Liver (tissue), 9 donors: ENCODE results near the gene MCM6. TPM values are rescaled to one million over a fixed set of nuclear protein-coding genes. Genes with fewer than 3 reads are reported as not detected.

Experiments used
- DNase-seq: peaks from one replicate; pipeline ENCODE4 v3.0.0-alpha.2; 2017; ENCODE audit warnings: low spot score
- H3K27ac ChIP-seq, 2 donors: one replicate each; pipeline ENCODE4 v1.7.0; 2013; ENCODE audit warnings: inconsistent platforms in 2 of 2, low read length in 2 of 2, control low read depth in 1 of 2, low read depth in 1 of 2, mild to moderate bottlenecking in 1 of 2
- H3K27me3 ChIP-seq, 4 donors: one replicate each; pipeline versions ENCODE4 v1.6.1 to v1.7.0; 2013; ENCODE audit warnings: low read length in 3 of 4, inconsistent platforms in 1 of 4, mild to moderate bottlenecking in 1 of 4, moderate library complexity in 1 of 4; ENCODE audit not compliant: control insufficient read depth in 4 of 4, insufficient read depth in 4 of 4
- H3K36me3 ChIP-seq, 4 donors: one replicate each; pipeline versions ENCODE4 v1.6.1 to v1.7.0; 2013; ENCODE audit warnings: low read length in 3 of 4, mild to moderate bottlenecking in 3 of 4, low read depth in 1 of 4, moderate library complexity in 1 of 4; ENCODE audit not compliant: control insufficient read depth in 4 of 4, insufficient read depth in 3 of 4
- H3K4me1 ChIP-seq, 4 donors: one replicate each; pipeline versions ENCODE4 v1.6.1 to v1.7.0; 2013; ENCODE audit warnings: low read length in 3 of 4, mild to moderate bottlenecking in 3 of 4, moderate library complexity in 1 of 4; ENCODE audit not compliant: control insufficient read depth in 4 of 4, insufficient read depth in 4 of 4
- H3K4me3 ChIP-seq, 3 donors: one replicate each; pipeline versions ENCODE4 v1.6.1 to v1.7.0; 2013; ENCODE audit warnings: low read length in 3 of 3, control low read depth in 1 of 3, low read depth in 1 of 3, mild to moderate bottlenecking in 1 of 3
- H3K9ac ChIP-seq, 2 donors: one replicate each; pipeline ENCODE4 v1.7.0; 2013; ENCODE audit warnings: low read length in 2 of 2, mild to moderate bottlenecking in 2 of 2, moderate library complexity in 2 of 2, control low read depth in 1 of 2, low read depth in 1 of 2
- H3K9me3 ChIP-seq, 4 donors: one replicate each; pipeline versions ENCODE4 v1.6.1 to v1.7.0; 2013; ENCODE audit warnings: low read length in 3 of 4; ENCODE audit not compliant: control insufficient read depth in 4 of 4
- EGR1 ChIP-seq, 2 donors: IDR thresholded peaks; 2 replicates each; pipeline ENCODE4 v1.6.1; 2016 to 2018; ENCODE audit warnings: antibody characterized with exemption in 2 of 2, low read depth in 2 of 2
- FOXA1 ChIP-seq: IDR thresholded peaks from 2 replicates; pipeline ENCODE4 v1.6.1; 2016; ENCODE audit warnings: antibody characterized with exemption
- FOXA2 ChIP-seq: IDR thresholded peaks from 2 replicates; pipeline ENCODE4 v1.6.1; 2016; ENCODE audit warnings: antibody characterized with exemption
- GABPA ChIP-seq, 2 donors: IDR thresholded peaks in 1 of 2; conservative IDR thresholded peaks in 1 of 2; 2 replicates each; pipeline ENCODE4 v1.6.1; 2016; ENCODE audit warnings: antibody characterized with exemption in 2 of 2, mild to moderate bottlenecking in 1 of 2, moderate library complexity in 1 of 2
- HNF4A ChIP-seq, 2 donors: conservative IDR thresholded peaks; 2 replicates each; pipeline ENCODE4 v1.6.1; 2016; ENCODE audit warnings: antibody characterized with exemption in 2 of 2, mild to moderate bottlenecking in 2 of 2
- HNF4G ChIP-seq: IDR thresholded peaks from 2 replicates; pipeline ENCODE4 v1.6.1; 2016; ENCODE audit warnings: antibody characterized with exemption
- JUND ChIP-seq, 2 donors: IDR thresholded peaks; 2 replicates each; pipeline ENCODE4 v1.6.1; 2016; ENCODE audit warnings: antibody characterized with exemption in 2 of 2
- NR2F2 ChIP-seq: IDR thresholded peaks from 2 replicates; pipeline ENCODE4 v1.6.1; 2016; ENCODE audit warnings: antibody characterized with exemption
- RAD21 ChIP-seq, 2 donors: IDR thresholded peaks; 2 replicates each; pipeline ENCODE4 v1.6.1; 2016; ENCODE audit warnings: antibody characterized with exemption in 2 of 2, mild to moderate bottlenecking in 2 of 2
- REST ChIP-seq: IDR thresholded peaks from 2 replicates; pipeline ENCODE4 v1.6.1; 2016; ENCODE audit warnings: antibody characterized with exemption, mild to moderate bottlenecking
- RXRA ChIP-seq, 2 donors: IDR thresholded peaks; 2 replicates each; pipeline ENCODE4 v1.6.1; 2017 to 2018; ENCODE audit warnings: antibody characterized with exemption in 2 of 2, mild to moderate bottlenecking in 1 of 2
- SP1 ChIP-seq: IDR thresholded peaks from 2 replicates; pipeline ENCODE4 v1.6.1; 2018; ENCODE audit warnings: antibody characterized with exemption, mild to moderate bottlenecking
- TAF1 ChIP-seq: conservative IDR thresholded peaks from 2 replicates; pipeline ENCODE4 v1.6.1; 2016; ENCODE audit warnings: antibody characterized with exemption, mild to moderate bottlenecking
- YY1 ChIP-seq: IDR thresholded peaks from 2 replicates; pipeline ENCODE4 v1.6.1; 2016; ENCODE audit warnings: antibody characterized with exemption, mild to moderate bottlenecking
- ZBTB33 ChIP-seq: IDR thresholded peaks from 2 replicates; pipeline ENCODE4 v1.6.1; 2016; ENCODE audit warnings: antibody characterized with exemption
- WGBS: extraction: QIAGEN DNeasy Blood & Tissue Kit; methylation state at CpG from one replicate; pipeline ENCODE4 v1.1.7; 2013; 5-methylcytosine and 5-hydroxymethylcytosine counted together
- polyA plus RNA-seq, 2 donors: library from polyadenylated mRNA; stranded (reverse) in 1 of 2; unstranded in 1 of 2; fragments of 200-250 nt in 1 of 2; fragments of >200 nt in 1 of 2; fragmentation: Nextera tagmentation in 1 of 2; extraction: Ambion mirVana in 1 of 2; gene quantifications; one replicate each; pipeline versions ENCODE4 v1.2.1 to v1.2.3, GENCODE V29; 2013 to 2015
- total RNA-seq, 2 donors: library from RNA; depleted of rRNA; stranded (reverse); fragments of >200 nt; gene quantifications; one replicate each; pipeline ENCODE4 v1.2.3, GENCODE V29; 2014
- TF ChIP-seq, protein P1 (sequence below): fragments of 150-350 bp; IDR thresholded peaks from 2 replicates; pipeline ENCODE4 v1.5.1; 2017; ENCODE audit warnings: improper control_type of control experiment, low read depth, low read length; ENCODE audit not compliant: missing input control
- TF ChIP-seq, protein P2 (sequence below): IDR thresholded peaks from 2 replicates; pipeline ENCODE4 v1.6.1; 2016; ENCODE audit warnings: antibody characterized with exemption
- TF ChIP-seq, protein P3 (sequence below): IDR thresholded peaks from 2 replicates; pipeline ENCODE4 v1.6.1; 2016; ENCODE audit warnings: antibody characterized with exemption
- donor health status: healthy.
- donor health status: healthy.
- donor health status: healthy.
- donor health status: healthy.
- donor health status: healthy.

The MCM6 gene
- total and polyA plus RNA-seq, 4 donors, result 1.8 to 35.7 (median 2.8) TPM

DNA sequence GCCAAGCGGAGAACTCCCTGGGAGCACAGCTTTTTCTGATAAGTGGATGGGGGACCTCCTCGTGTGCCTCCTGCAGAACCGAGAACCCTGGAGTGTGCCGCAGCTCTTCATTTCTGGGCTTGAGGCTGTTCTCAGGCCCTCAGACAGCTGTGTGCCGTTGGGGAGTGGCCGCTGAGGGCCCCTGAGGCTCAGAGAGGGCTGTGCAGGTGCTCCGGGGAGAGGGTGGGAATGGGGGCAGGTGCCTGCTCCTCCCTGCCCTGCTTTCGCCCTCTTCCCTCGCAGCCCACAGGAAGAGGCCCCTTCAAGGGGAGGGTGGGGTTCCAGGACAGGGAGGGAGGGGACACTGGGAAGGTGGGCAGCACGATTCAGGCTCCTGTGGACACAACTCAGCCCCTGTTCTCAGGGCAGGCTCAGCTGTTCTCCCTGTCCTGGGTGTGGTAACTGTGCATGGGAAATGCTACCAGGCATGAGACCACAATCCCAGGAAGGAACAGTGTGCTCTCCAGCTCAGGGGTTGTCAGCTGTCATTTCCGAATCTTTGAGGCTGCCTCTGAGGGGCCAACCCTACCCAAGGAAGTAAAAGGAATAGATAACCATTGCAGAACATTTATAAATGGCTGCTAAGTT lies 50.6 kb downstream of the MCM6 start:
- Histone ChIP-seq H3K4me1 (no peaks in the 10 kb centered on the region), H3K9ac (no peak overlapping the region), H3K27me3 (no peaks in the 10 kb centered on the region), H3K36me3 (no peaks in the 10 kb centered on the region), H3K9me3 (peaks cover 0 to 11% (median 2%) of the 10 kb centered on the region in 4 donors), H3K4me3 (no peak overlapping the region), H3K27ac (no peak overlapping the region)
- no peak for TF ChIP-seq FOXA2
- TF ChIP-seq, protein P1, sequence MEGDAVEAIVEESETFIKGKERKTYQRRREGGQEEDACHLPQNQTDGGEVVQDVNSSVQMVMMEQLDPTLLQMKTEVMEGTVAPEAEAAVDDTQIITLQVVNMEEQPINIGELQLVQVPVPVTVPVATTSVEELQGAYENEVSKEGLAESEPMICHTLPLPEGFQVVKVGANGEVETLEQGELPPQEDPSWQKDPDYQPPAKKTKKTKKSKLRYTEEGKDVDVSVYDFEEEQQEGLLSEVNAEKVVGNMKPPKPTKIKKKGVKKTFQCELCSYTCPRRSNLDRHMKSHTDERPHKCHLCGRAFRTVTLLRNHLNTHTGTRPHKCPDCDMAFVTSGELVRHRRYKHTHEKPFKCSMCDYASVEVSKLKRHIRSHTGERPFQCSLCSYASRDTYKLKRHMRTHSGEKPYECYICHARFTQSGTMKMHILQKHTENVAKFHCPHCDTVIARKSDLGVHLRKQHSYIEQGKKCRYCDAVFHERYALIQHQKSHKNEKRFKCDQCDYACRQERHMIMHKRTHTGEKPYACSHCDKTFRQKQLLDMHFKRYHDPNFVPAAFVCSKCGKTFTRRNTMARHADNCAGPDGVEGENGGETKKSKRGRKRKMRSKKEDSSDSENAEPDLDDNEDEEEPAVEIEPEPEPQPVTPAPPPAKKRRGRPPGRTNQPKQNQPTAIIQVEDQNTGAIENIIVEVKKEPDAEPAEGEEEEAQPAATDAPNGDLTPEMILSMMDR, result no peak
- no peak for TF ChIP-seq ZBTB33
- TF ChIP-seq NR2F2, result no peak
- no peak for TF ChIP-seq HNF4G
- no peak for TF ChIP-seq RXRA (IDR thresholded peaks at IDR 0.05)
- TF ChIP-seq GABPA (IDR thresholded peaks at IDR 0.05 in 1 of 2, conservative IDR thresholded peaks at IDR 0.05 in 1 of 2), result no peak
- no peak for TF ChIP-seq YY1
- TF ChIP-seq FOXA1, result no peak
- no peak for TF ChIP-seq HNF4A (conservative IDR thresholded peaks at IDR 0.05)
- TF ChIP-seq REST, result no peak
- no peak for TF ChIP-seq SP1
- TF ChIP-seq RAD21 (IDR thresholded peaks at IDR 0.05), result no peak
- no peak for TF ChIP-seq TAF1
- TF ChIP-seq, protein P2, sequence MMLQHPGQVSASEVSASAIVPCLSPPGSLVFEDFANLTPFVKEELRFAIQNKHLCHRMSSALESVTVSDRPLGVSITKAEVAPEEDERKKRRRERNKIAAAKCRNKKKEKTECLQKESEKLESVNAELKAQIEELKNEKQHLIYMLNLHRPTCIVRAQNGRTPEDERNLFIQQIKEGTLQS, result no peak
- TF ChIP-seq JUND (IDR thresholded peaks at IDR 0.05), result no peak
- TF ChIP-seq, protein P3, sequence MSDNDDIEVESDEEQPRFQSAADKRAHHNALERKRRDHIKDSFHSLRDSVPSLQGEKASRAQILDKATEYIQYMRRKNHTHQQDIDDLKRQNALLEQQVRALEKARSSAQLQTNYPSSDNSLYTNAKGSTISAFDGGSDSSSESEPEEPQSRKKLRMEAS, result no peak
- no peak for TF ChIP-seq EGR1 (IDR thresholded peaks at IDR 0.05; ENCODE audit: low read depth in 2 of 2)
- DNase-seq, result no peak
- 65% methylated on average over 11 of the region's 11 CpGs for WGBS
